CD4-positive, CD25-positive, alpha-beta regulatory T cell (primary cell): ENCODE results near the gene PCDHGC3. TPM values are rescaled to one million over a fixed set of nuclear protein-coding genes. Genes with fewer than 3 reads are reported as not detected.
A peak's percentile ranks its signal among the peaks of the same experiment; 100 is the strongest.

Experiments
- ATAC-seq, 2 donors: fragments of 150-1000 bp; cut with Tn5 transposase; one replicate each; pipeline ENCODE4 v1.10.0; 2021; ENCODE audit warnings: low read depth in 2 of 2, moderate number of reproducible peaks in 2 of 2, moderate library complexity in 1 of 2
- DNase-seq, 3 donors: peaks; one replicate each; pipeline versions ENCODE4 v3.0.0 to v3.0.0-alpha.2; 2012 to 2022; ENCODE audit warnings: mixed read lengths in 1 of 3
- H3K27ac ChIP-seq: one replicate; pipeline ENCODE4 v1.7.0; 2013; ENCODE audit warnings: mild to moderate bottlenecking, low read length; ENCODE audit not compliant: insufficient read depth, poor library complexity, severe bottlenecking
- H3K27me3 ChIP-seq: one replicate; pipeline ENCODE4 v1.7.0; 2013; ENCODE audit warnings: low read length; ENCODE audit not compliant: control insufficient read depth, insufficient read depth
- H3K36me3 ChIP-seq: one replicate; pipeline ENCODE4 v1.7.0; 2013; ENCODE audit warnings: mild to moderate bottlenecking, low read length, moderate library complexity; ENCODE audit not compliant: control insufficient read depth, insufficient read depth
- H3K4me1 ChIP-seq: 2 replicates; pipeline ENCODE4 v1.7.0; 2013; ENCODE audit warnings: mild to moderate bottlenecking, low read length; ENCODE audit not compliant: insufficient read depth, control insufficient read depth, poor library complexity, severe bottlenecking
- H3K4me3 ChIP-seq: one replicate; pipeline ENCODE4 v1.7.0; 2013; ENCODE audit warnings: low read depth, mild to moderate bottlenecking, low read length, moderate library complexity
- H3K9me3 ChIP-seq, 2 experiments: 1 replicate in 1 of 2; 2 replicates in 1 of 2; pipeline ENCODE4 v1.7.0; 2013; ENCODE audit warnings: low read length in 2 of 2, mild to moderate bottlenecking in 1 of 2, moderate library complexity in 1 of 2; ENCODE audit not compliant: control insufficient read depth in 2 of 2
- H3K27ac Mint-ChIP-seq, 3 donors: one replicate each; pipeline ENCODE4 v1.8.0; 2020 to 2022; ENCODE audit warnings: mild to moderate bottlenecking in 3 of 3, mixed read lengths in 3 of 3, moderate library complexity in 2 of 3
- H3K27me3 Mint-ChIP-seq: one replicate; pipeline ENCODE4 v1.8.0; 2022; ENCODE audit warnings: mild to moderate bottlenecking, mixed read lengths
- H3K36me3 Mint-ChIP-seq: one replicate; pipeline ENCODE4 v1.8.0; 2020; ENCODE audit warnings: mixed read lengths
- H3K4me1 Mint-ChIP-seq, 4 donors: one replicate each; pipeline ENCODE4 v1.8.0; 2020 to 2022; ENCODE audit warnings: mixed read lengths in 4 of 4, mild to moderate bottlenecking in 1 of 4
- H3K4me3 Mint-ChIP-seq, 4 donors: one replicate each; pipeline ENCODE4 v1.8.0; 2020 to 2022; ENCODE audit warnings: mild to moderate bottlenecking in 4 of 4, mixed read lengths in 4 of 4, moderate library complexity in 3 of 4
- H3K9me3 Mint-ChIP-seq, 7 donors: one replicate each; pipeline ENCODE4 v1.8.0; 2020 to 2022; ENCODE audit warnings: mixed read lengths in 7 of 7, mild to moderate bottlenecking in 3 of 7, moderate library complexity in 2 of 7
- polyA plus RNA-seq, 4 donors: library from polyadenylated mRNA; unstranded; fragments of 300-500 nt; fragmentation: Illumina TruSeq; gene quantifications; one replicate each; pipeline ENCODE4 v1.2.3, GENCODE V29; 2021
- total RNA-seq: library from RNA; stranded (reverse); gene quantifications from one replicate; pipeline ENCODE4 v1.2.3, GENCODE V29; 2022

PCDHGC3 gene
- total and polyA plus RNA-seq, 5 donors from 2014 or later: 0.09 to 0.35 TPM; not detected in 3

DNA sequence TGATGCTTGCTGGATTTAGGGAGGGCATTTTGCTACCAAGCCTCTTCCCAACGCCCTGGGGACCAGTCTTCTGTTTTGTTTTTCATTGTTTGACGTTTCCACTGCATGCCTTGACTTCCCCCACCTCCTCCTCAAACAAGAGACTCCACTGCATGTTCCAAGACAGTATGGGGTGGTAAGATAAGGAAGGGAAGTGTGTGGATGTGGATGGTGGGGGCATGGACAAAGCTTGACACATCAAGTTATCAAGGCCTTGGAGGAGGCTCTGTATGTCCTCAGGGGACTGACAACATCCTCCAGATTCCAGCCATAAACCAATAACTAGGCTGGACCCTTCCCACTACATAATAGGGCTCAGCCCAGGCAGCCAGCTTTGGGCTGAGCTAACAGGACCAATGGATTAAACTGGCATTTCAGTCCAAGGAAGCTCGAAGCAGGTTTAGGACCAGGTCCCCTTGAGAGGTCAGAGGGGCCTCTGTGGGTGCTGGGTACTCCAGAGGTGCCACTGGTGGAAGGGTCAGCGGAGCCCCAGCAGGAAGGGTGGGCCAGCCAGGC, 36.1 kb downstream of the PCDHGC3 start:
- H3K9me3 Mint-ChIP-seq: no peaks in the 10 kb centered on the region
- H3K27ac Mint-ChIP-seq: no peak overlapping the region
- ATAC-seq (no peak), DNase-seq (no peak)
- peaks cover 16% of the 10 kb centered on the region for H3K36me3 ChIP-seq
- H3K27me3 ChIP-seq: no peaks in the 10 kb centered on the region
- peaks cover 18% of the 10 kb centered on the region for H3K4me1 ChIP-seq
- no peak overlapping the region for H3K4me3 ChIP-seq
- H3K27me3 Mint-ChIP-seq: no peaks in the 10 kb centered on the region
- peaks cover 0 to 33% (median 22%) of the 10 kb centered on the region in 4 donors for H3K4me1 Mint-ChIP-seq
- peak overlapping the region; percentile 61 to 89 (median 80) for H3K4me3 Mint-ChIP-seq
- no peaks in the 10 kb centered on the region for H3K9me3 ChIP-seq
- peaks cover 10% of the 10 kb centered on the region for H3K36me3 Mint-ChIP-seq
- H3K27ac ChIP-seq: no peak overlapping the region

DNA sequence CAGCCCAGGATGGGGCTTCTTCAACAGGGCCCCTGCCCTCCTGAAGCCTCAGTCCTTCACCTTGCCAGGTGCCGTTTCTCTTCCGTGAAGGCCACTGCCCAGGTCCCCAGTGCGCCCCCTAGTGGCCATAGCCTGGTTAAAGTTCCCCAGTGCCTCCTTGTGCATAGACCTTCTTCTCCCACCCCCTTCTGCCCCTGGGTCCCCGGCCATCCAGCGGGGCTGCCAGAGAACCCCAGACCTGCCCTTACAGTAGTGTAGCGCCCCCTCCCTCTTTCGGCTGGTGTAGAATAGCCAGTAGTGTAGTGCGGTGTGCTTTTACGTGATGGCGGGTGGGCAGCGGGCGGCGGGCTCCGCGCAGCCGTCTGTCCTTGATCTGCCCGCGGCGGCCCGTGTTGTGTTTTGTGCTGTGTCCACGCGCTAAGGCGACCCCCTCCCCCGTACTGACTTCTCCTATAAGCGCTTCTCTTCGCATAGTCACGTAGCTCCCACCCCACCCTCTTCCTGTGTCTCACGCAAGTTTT, 36.7 kb downstream of the PCDHGC3 start:
- peak overlapping the region; percentile 77 to 89 (median 88) for H3K27ac Mint-ChIP-seq
- no peaks in the 10 kb centered on the region for H3K9me3 ChIP-seq
- H3K36me3 Mint-ChIP-seq: peaks cover 13% of the 10 kb centered on the region
- H3K4me1 ChIP-seq: peaks cover 18% of the 10 kb centered on the region
- no peaks in the 10 kb centered on the region for H3K9me3 Mint-ChIP-seq
- DNase-seq: peak; percentile 70 to 81 (median 77)
- no peaks in the 10 kb centered on the region for H3K27me3 Mint-ChIP-seq
- H3K4me1 Mint-ChIP-seq: peaks cover 0 to 33% (median 23%) of the 10 kb centered on the region in 4 donors
- H3K27me3 ChIP-seq: no peaks in the 10 kb centered on the region
- ATAC-seq: peak; percentile 42 to 49
- H3K27ac ChIP-seq: no peak overlapping the region
- peak overlapping the region; percentile 83 for H3K4me3 ChIP-seq
- peak overlapping the region; percentile 81 to 93 (median 90) for H3K4me3 Mint-ChIP-seq
- H3K36me3 ChIP-seq: peaks cover 22% of the 10 kb centered on the region

- peak in 2 of 3 donors; percentile 36 to 46 for DNase-seq
- Histone ChIP-seq H3K4me3 (peak overlapping the region; percentile 83), H3K27ac (peak overlapping the region; percentile 11), H3K36me3 (peaks cover 28% of the 10 kb centered on the region), H3K27me3 (no peaks in the 10 kb centered on the region), H3K9me3 (no peaks in the 10 kb centered on the region), H3K4me1 (peaks cover 18% of the 10 kb centered on the region)
- no peaks in the 10 kb centered on the region for H3K9me3 Mint-ChIP-seq
- H3K4me1 Mint-ChIP-seq: peaks cover 2 to 33% (median 25%) of the 10 kb centered on the region in 4 donors
- no peaks in the 10 kb centered on the region for H3K27me3 Mint-ChIP-seq
- peak; percentile 35 to 36 for ATAC-seq
- peaks cover 19% of the 10 kb centered on the region for H3K36me3 Mint-ChIP-seq
- H3K27ac Mint-ChIP-seq: peak overlapping the region; percentile 77 to 89 (median 88)
- peak overlapping the region; percentile 81 to 93 (median 90) for H3K4me3 Mint-ChIP-seq
These were observed 37.3 kb downstream of the PCDHGC3 start for GRCh38 chr5:141512911-141513626.

DNA sequence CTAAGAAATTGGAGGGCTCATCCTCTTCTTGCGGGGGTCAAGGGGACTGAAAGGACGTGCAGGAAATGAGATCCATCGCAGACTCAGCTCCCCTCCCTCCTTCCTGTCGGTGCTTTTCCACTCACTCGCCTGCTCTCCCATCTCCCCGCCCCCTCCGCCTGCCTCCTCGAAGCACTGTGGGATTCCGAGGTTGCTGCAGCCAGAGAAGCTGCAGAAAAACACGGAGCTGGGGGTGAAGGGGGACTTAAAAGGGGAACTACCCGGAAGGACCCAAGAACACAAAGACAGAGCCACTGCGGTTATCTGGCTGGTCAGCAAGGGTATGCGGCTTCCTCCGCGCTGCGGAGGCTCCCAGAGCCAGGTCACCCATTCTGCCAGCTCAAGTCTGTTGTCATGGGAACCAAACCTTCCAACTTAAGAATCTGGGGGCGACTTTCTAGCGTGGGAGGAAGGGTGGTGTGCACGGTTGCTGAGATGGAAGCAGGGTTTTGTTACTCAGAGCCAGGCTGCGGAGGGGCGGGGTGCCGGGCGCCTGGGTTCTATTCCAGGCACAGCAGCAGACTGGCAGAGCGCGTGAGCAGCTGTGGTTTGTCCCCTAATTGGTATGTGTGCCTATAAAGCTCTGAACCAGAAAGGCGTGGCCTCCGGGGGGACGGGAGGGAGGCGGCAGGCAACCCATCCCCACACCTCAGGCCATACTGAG, 38.0 kb downstream of the PCDHGC3 start:
- Mint-ChIP-seq H3K4me3 (peak overlapping the region; percentile 69 to 92 (median 90)), H3K27me3 (no peaks in the 10 kb centered on the region), H3K4me1 (peaks cover 5 to 33% (median 25%) of the 10 kb centered on the region in 4 donors), H3K9me3 (no peaks in the 10 kb centered on the region), H3K27ac (peak overlapping the region in 2 of 3 donors; percentile 77 to 86), H3K36me3 (peaks cover 24% of the 10 kb centered on the region)
- DNase-seq (peak in 1 of 3 donors; percentile 46), ATAC-seq (peak; percentile 44)
- no peaks in the 10 kb centered on the region for H3K9me3 ChIP-seq
- peak overlapping the region; percentile 11 for H3K27ac ChIP-seq
- H3K27me3 ChIP-seq: no peaks in the 10 kb centered on the region
- peaks cover 35% of the 10 kb centered on the region for H3K36me3 ChIP-seq
- peak overlapping the region; percentile 83 for H3K4me3 ChIP-seq
- peaks cover 18% of the 10 kb centered on the region for H3K4me1 ChIP-seq

- Mint-ChIP-seq H3K27me3 (no peaks in the 10 kb centered on the region), H3K9me3 (no peaks in the 10 kb centered on the region), H3K36me3 (peaks cover 31% of the 10 kb centered on the region), H3K27ac (peak overlapping the region; percentile 60 to 86 (median 72)), H3K4me1 (peaks cover 5 to 33% (median 25%) of the 10 kb centered on the region in 4 donors), H3K4me3 (peak overlapping the region; percentile 69 to 92 (median 90))
- no peak overlapping the region for H3K4me3 ChIP-seq
- H3K36me3 ChIP-seq: peaks cover 43% of the 10 kb centered on the region
- no peaks in the 10 kb centered on the region for H3K27me3 ChIP-seq
- H3K4me1 ChIP-seq: peaks cover 18% of the 10 kb centered on the region
- H3K9me3 ChIP-seq: no peaks in the 10 kb centered on the region
- no peak overlapping the region for H3K27ac ChIP-seq
- ATAC-seq: no peak
- no peak for DNase-seq
These were observed 38.8 kb downstream of the PCDHGC3 start for GRCh38 chr5:141514330-141515133.

- H3K4me1 ChIP-seq: peaks cover 18% of the 10 kb centered on the region
- H3K27ac ChIP-seq: no peak overlapping the region
- peak overlapping the region in 2 of 4 donors; percentile 5 to 67 for H3K4me3 Mint-ChIP-seq
These were observed 39.4 kb downstream of the PCDHGC3 start for GRCh38 chr5:141515141-141515540.

More at GRCh38 chr5:141515141-141515540, 39.4 kb downstream of the PCDHGC3 start:
- Mint-ChIP-seq H3K36me3 (peaks cover 37% of the 10 kb centered on the region), H3K4me1 (peaks cover 5 to 33% (median 25%) of the 10 kb centered on the region in 4 donors), H3K27ac (peak overlapping the region in 2 of 3 donors; percentile 65 to 72), H3K9me3 (no peaks in the 10 kb centered on the region), H3K27me3 (no peaks in the 10 kb centered on the region)
- H3K36me3 ChIP-seq: peaks cover 49% of the 10 kb centered on the region
- no peak overlapping the region for H3K4me3 ChIP-seq
- no peaks in the 10 kb centered on the region for H3K9me3 ChIP-seq
- no peak for DNase-seq
- no peaks in the 10 kb centered on the region for H3K27me3 ChIP-seq
- ATAC-seq: no peak
